HepG2 (cell line): ENCODE results near the gene ARFIP1. TPM values are rescaled to one million over a fixed set of nuclear protein-coding genes. Genes with fewer than 3 reads are reported as not detected.

Source experiments
- FOXO1 ChIP-seq: sonication (generic); formaldehyde crosslinking; IDR thresholded peaks from 2 replicates; pipeline ENCODE4 v1.4.0; 2020; ENCODE audit warnings: missing genetic modification reagents
- GLMP ChIP-seq: sonication (generic); formaldehyde crosslinking; IDR thresholded peaks from 2 replicates; pipeline ENCODE4 v1.9.0; 2021; ENCODE audit warnings: missing genetic modification reagents, mild to moderate bottlenecking, borderline replicate concordance
- MLXIP ChIP-seq: sonication (generic); formaldehyde crosslinking; IDR thresholded peaks from 2 replicates; pipeline ENCODE4 v1.9.0; 2021; ENCODE audit warnings: missing genetic modification reagents, borderline replicate concordance
- MXI1 ChIP-seq: IDR thresholded peaks from 3 replicates; pipeline ENCODE4 v1.6.1; 2012; ENCODE audit warnings: low read depth, low read length, inconsistent platforms, borderline replicate concordance
- PAF1 ChIP-seq: IDR thresholded peaks from 2 replicates; pipeline ENCODE4 v1.6.1; 2016; ENCODE audit warnings: missing genetic modification reagents, missing compliant biosample characterization
- SMYD3 ChIP-seq: sonication (generic); formaldehyde crosslinking; IDR thresholded peaks from 2 replicates; pipeline ENCODE4 v1.8.1; 2023; ENCODE audit warnings: mild to moderate bottlenecking, missing genetic modification reagents
- TFDP2 ChIP-seq: sonication (generic); formaldehyde crosslinking; IDR thresholded peaks from 2 replicates; pipeline ENCODE4 v1.4.0; 2020; ENCODE audit warnings: missing genetic modification reagents
- ZBTB14 ChIP-seq: sonication (generic); formaldehyde crosslinking; IDR thresholded peaks from 2 replicates; pipeline ENCODE4 v1.4.0; 2020; ENCODE audit warnings: missing genetic modification reagents
- ZFP41 ChIP-seq: sonication (generic); formaldehyde crosslinking; IDR thresholded peaks from 2 replicates; pipeline ENCODE4 v1.4.0; 2020; ENCODE audit warnings: mild to moderate bottlenecking, missing genetic modification reagents, borderline replicate concordance
- ZGPAT ChIP-seq: IDR thresholded peaks from 2 replicates; pipeline ENCODE4 v1.6.1; 2016; ENCODE audit warnings: mild to moderate bottlenecking
- ZMYM2 ChIP-seq: sonication (generic); formaldehyde crosslinking; IDR thresholded peaks from 2 replicates; pipeline ENCODE4 v1.8.0; 2022; ENCODE audit warnings: mild to moderate bottlenecking, missing genetic modification reagents
- ZNF205 ChIP-seq: IDR thresholded peaks from 2 replicates; pipeline ENCODE4 v1.6.1; 2018; ENCODE audit warnings: missing biosample characterization, missing genetic modification reagents
- ZNF652 ChIP-seq: IDR thresholded peaks from 2 replicates; pipeline ENCODE4 v1.6.1; 2016; ENCODE audit warnings: low read depth, borderline replicate concordance
- ZNF740 ChIP-seq: sonication (generic); formaldehyde crosslinking; IDR thresholded peaks from 2 replicates; pipeline ENCODE4 v1.4.0; 2020; ENCODE audit warnings: missing genetic modification reagents
- ZNF776 ChIP-seq: sonication (generic); formaldehyde crosslinking; IDR thresholded peaks from 2 replicates; pipeline ENCODE4 v1.4.0; 2020; ENCODE audit warnings: mild to moderate bottlenecking, missing genetic modification reagents
- polyA plus RNA-seq, 8 experiments: library from polyadenylated mRNA; depleted of rRNA in 3 of 8; stranded (reverse) in 7 of 8; unstranded in 1 of 8; fragments of >200 nt; fragmentation: Illumina TruSeq in 4 of 8; extraction: Trizol in 4 of 8; gene quantifications; 2 replicates each; pipeline versions ENCODE4 v1.2.1 to v1.2.3, GENCODE V29; 2011 to 2016; ENCODE audit warnings: low read depth in 4 of 8, missing spikeins in 1 of 8, mixed read lengths in 1 of 8; ENCODE audit not compliant: insufficient read depth in 1 of 8
- total RNA-seq, 5 experiments: library from RNA; depleted of rRNA; stranded (reverse); fragments of >200 nt; fragmentation: Illumina TruSeq; extraction: Trizol; gene quantifications; 2 replicates each; pipeline ENCODE4 v1.2.3, GENCODE V29; 2016; ENCODE audit warnings: low read depth in 1 of 5

ARFIP1 gene
- total and polyA plus RNA-seq, 2 of the 13 experiments (the other 11 are each of a cell fraction or from before 2014, with no cell fraction given): 9.9 to 27.7 TPM

- TF ChIP-seq GLMP: no peak
- no peak; the same call in 1 of the 2 replicates for TF ChIP-seq ZFP41 (CRISPR knock-in tag)
- TF ChIP-seq ZNF740 (CRISPR knock-in tag): peak; percentile 87
- no peak for TF ChIP-seq ZNF205 (CRISPR knock-in tag)
- no peak for TF ChIP-seq ZNF652 (CRISPR knock-in tag)
- TF ChIP-seq MXI1: peak; percentile 98
- TF ChIP-seq PAF1 (CRISPR knock-in tag): no peak
- TF ChIP-seq MLXIP (CRISPR knock-in tag): no peak
- peak; percentile 89 for TF ChIP-seq ZMYM2 (CRISPR knock-in tag)
- 0 out of 2 replicates have a peak, but pooled peaks have one; percentile 18 for TF ChIP-seq SMYD3 (CRISPR knock-in tag)
- TF ChIP-seq TFDP2 (CRISPR knock-in tag): peak; percentile 74; the same call in 1 of the 2 replicates
- peak; percentile 79 for TF ChIP-seq ZGPAT (CRISPR knock-in tag)
- no peak; the same call in 1 of the 2 replicates for TF ChIP-seq ZNF776 (CRISPR knock-in tag)
- no peak; the same call in 1 of the 2 replicates for TF ChIP-seq FOXO1 (CRISPR knock-in tag)
- no peak; the same call in 1 of the 2 replicates for TF ChIP-seq ZBTB14 (CRISPR knock-in tag)
These were observed at the start of gene ARFIP1, which contains the start of gene TIGD4 (continued) for GRCh38 chr4:152779513-152780266.
